Transverse colon (tissue), 4 donors: ENCODE data around the gene HSPH1. TPM values are rescaled to one million over a fixed set of nuclear protein-coding genes. Genes with fewer than 3 reads are reported as not detected.

ENCODE experiments used
- DNase-seq: peaks from one replicate; pipeline ENCODE4 v3.0.0-alpha.2; 2019
- H3K27ac ChIP-seq, 4 donors: fragments of 200-600 bp; sonication (generic); 2 replicates each; pipeline ENCODE4 v1.5.1; 2016 to 2018; ENCODE audit warnings: inconsistent platforms in 4 of 4
- H3K27me3 ChIP-seq: fragments of 200-600 bp; sonication (generic); 2 replicates; pipeline ENCODE4 v1.5.1; 2017; ENCODE audit warnings: inconsistent platforms
- H3K36me3 ChIP-seq, 4 donors: fragments of 200-600 bp; sonication (generic); 2 replicates each; pipeline ENCODE4 v1.5.1; 2017 to 2019; ENCODE audit warnings: inconsistent platforms in 4 of 4
- H3K4me1 ChIP-seq, 4 donors: fragments of 200-600 bp; sonication (generic); 2 replicates each; pipeline ENCODE4 v1.5.1; 2017 to 2020; ENCODE audit warnings: inconsistent platforms in 4 of 4
- H3K4me3 ChIP-seq, 4 donors: fragments of 200-600 bp; sonication (generic); 1 replicate in 1 of 4; 2 replicates in 3 of 4; pipeline versions ENCODE4 v1.5.1 to v1.6.1; 2017 to 2019; ENCODE audit warnings: inconsistent platforms in 4 of 4
- H3K9me3 ChIP-seq, 2 donors: fragments of 200-600 bp; sonication (generic); 2 replicates each; pipeline ENCODE4 v1.5.1; 2017 to 2019; ENCODE audit warnings: inconsistent platforms in 2 of 2
- EP300 ChIP-seq: sonication (generic); formaldehyde crosslinking; IDR thresholded peaks from one replicate; pipeline ENCODE4 v1.6.1; 2017; ENCODE audit warnings: antibody characterized with exemption, low read depth
- POLR2A ChIP-seq: fragments of 450-650 bp; IDR thresholded peaks from one replicate; pipeline ENCODE4 v1.6.1; 2016; ENCODE audit warnings: antibody characterized with exemption, mild to moderate bottlenecking, moderate library complexity
- POLR2AphosphoS5 ChIP-seq, 3 donors: sonication (generic); formaldehyde crosslinking; IDR thresholded peaks; one replicate each; pipeline ENCODE4 v1.6.1; 2016; ENCODE audit warnings: antibody characterized with exemption in 3 of 3
- WGBS, 2 donors: methylation state at CpG; one replicate each; pipeline ENCODE4 v1.1.5; 2018; ENCODE audit warnings: low coverage in 1 of 2; 5-methylcytosine and 5-hydroxymethylcytosine counted together
- in situ Hi-C, 4 donors: fragments of 200-750 bp; cut with MboI; loops; one replicate each; pipeline versions ENCODE4 v1.15.0 to v1.15.1; 2017; ENCODE audit warnings: low sequenced_read_pairs in 3 of 4, low pct_ligation_motif_present in 1 of 4, low pct_unique_long_range_greater_than_20kb in 1 of 4
- intact Hi-C: fragments of 100-400 bp; cut with DNase I; formaldehyde crosslinking; loops from one replicate; pipeline ENCODE4 v1.15.1; 2023; ENCODE audit warnings: low total_unique reads
- total RNA-seq, 4 donors: library from RNA; depleted of rRNA; stranded (reverse); fragments of >200 nt; gene quantifications; one replicate each; pipeline ENCODE4 v1.1.0, GENCODE V29; 2016
- TF ChIP-seq, protein P1 (sequence below), 5 experiments: fragments of 200-600 bp in 3 of 5; fragments of 450-650 bp in 2 of 5; sonication (generic) in 3 of 5; IDR thresholded peaks; 1 replicate in 2 of 5; 2 replicates in 3 of 5; pipeline ENCODE4 v1.5.1; 2016 to 2017; ENCODE audit warnings: antibody characterized with exemption in 5 of 5, inconsistent platforms in 3 of 5, mild to moderate bottlenecking in 2 of 5, moderate library complexity in 1 of 5

Gene HSPH1
- total RNA-seq, 4 donors from 2014 or later: 16.1 to 58.3 (median 30.7) TPM

DNA sequence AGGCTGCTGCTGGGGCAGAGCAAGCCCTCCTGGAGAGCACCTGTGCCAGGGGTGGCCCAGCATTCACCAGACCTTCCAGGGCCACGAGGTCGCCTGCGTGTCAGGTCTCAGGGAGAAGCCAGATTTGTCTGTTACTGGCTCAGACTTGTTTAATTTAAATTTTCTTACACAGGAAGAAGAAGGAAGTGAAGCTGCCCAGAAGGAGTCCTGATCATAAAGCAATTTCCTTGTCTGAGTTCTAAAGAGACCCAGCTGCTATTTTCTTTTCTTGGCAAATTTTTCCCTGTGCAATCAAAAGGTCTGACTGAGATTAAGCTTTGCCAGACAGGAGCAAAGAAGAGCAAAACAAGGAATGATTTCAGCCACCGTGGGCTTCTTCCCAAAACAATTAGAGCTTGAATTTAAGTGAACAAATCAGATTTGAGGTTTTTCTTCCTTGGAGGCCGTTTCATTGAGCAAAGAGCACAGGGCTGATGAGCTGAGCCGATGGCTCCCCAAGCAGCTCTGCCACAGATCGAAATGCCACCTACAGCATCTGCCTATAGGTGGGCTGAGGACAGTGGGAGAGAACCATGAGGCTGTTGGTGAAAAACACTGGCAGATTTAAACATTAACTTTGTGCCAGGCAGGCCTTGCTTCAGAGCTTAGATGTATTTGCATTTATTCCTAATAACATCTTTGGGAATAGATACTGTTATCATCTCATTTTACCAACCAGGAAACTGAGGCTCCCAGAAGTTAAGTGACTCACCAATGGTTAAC is 40.1 kb downstream of the HSPH1 start:
- intact Hi-C loops (no loop called here), in situ Hi-C loops (no loop called here)
- H3K27ac ChIP-seq: no peak overlapping the region
- peaks cover 0 to 8% (median 0%) of the 10 kb centered on the region in 4 donors for H3K4me1 ChIP-seq
- TF ChIP-seq, protein P1, sequence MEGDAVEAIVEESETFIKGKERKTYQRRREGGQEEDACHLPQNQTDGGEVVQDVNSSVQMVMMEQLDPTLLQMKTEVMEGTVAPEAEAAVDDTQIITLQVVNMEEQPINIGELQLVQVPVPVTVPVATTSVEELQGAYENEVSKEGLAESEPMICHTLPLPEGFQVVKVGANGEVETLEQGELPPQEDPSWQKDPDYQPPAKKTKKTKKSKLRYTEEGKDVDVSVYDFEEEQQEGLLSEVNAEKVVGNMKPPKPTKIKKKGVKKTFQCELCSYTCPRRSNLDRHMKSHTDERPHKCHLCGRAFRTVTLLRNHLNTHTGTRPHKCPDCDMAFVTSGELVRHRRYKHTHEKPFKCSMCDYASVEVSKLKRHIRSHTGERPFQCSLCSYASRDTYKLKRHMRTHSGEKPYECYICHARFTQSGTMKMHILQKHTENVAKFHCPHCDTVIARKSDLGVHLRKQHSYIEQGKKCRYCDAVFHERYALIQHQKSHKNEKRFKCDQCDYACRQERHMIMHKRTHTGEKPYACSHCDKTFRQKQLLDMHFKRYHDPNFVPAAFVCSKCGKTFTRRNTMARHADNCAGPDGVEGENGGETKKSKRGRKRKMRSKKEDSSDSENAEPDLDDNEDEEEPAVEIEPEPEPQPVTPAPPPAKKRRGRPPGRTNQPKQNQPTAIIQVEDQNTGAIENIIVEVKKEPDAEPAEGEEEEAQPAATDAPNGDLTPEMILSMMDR (IDR thresholded peaks at IDR 0.05): no peak
- no peak overlapping the region for H3K4me3 ChIP-seq
- H3K9me3 ChIP-seq: no peaks in the 10 kb centered on the region
- DNase-seq: no peak
- WGBS, 2 donors: 20 to 44% methylated on average over 1 to 7 of the region's 7 CpGs
- H3K27me3 ChIP-seq: no peaks in the 10 kb centered on the region
- H3K36me3 ChIP-seq: no peaks in the 10 kb centered on the region

DNA sequence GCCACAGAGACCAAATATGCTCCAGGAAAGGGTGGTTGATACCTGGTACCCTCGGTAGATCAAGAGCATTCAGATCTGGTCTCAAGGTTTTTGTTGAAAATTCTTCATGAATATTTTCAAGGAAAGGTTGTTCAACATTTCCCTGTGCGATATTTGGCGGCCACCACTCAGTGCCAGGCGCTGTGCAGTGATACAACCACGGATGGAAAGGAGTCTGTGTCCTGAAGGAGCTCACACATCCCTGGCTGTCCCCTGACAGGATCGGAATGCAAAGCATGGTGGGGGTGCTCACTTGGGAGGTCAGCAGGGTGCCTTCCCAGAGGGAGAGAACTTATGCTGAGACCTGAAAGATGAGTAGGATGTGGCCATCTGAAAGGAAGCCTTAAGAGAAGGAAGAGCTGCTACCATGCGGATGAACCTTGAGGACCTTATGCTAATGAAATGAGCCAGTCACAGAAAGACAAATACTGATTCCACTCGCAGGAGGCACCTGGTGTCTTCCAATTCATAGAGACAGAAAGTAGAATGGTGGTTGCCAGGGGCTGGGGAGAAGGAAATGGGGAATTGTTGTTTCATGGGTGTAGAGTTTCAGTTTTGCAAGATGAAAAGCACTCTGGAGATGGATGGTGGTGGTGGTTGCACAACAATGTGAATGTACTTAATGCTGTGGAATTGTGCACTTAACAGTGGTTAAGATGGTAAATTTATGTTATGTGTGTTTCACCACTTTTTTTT is 41.6 kb downstream of the HSPH1 start:
- H3K27ac ChIP-seq: no peak overlapping the region
- H3K27me3 ChIP-seq: no peaks in the 10 kb centered on the region
- no peaks in the 10 kb centered on the region for H3K36me3 ChIP-seq
- TF ChIP-seq POLR2AphosphoS5 (IDR thresholded peaks at IDR 0.05): no peak
- no peak for TF ChIP-seq POLR2A
- H3K9me3 ChIP-seq: no peaks in the 10 kb centered on the region
- no peak overlapping the region for H3K4me3 ChIP-seq
- no peak for DNase-seq
- in situ Hi-C loops: no loop called here
- WGBS, 2 donors: 76 to 82% methylated on average over 2 to 8 of the region's 8 CpGs
- intact Hi-C loops: no loop called here
- H3K4me1 ChIP-seq: peaks cover 0 to 8% (median 0%) of the 10 kb centered on the region in 4 donors

DNA sequence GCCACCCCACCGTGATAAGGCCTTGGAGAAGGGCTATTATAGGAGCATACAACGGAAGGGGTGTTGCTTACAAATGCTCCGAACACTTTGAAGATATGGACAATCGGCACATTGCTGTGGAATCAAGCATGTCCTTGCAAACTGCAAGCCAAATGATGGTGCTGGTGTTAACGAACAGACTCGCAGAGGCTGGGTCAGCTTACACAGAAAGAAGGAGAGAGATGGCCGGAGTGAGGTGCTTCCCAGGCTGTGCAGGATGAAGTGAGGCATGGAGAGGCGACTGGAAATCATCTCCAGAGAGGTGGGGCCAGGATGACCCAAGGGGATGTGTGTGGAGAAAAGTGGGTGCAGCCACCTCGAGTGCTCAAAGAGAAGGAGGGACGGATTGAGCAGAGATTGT is 42.2 kb downstream of the HSPH1 start:
- no peak for DNase-seq
- TF ChIP-seq POLR2A (no peak), EP300 (no peak), POLR2AphosphoS5 (IDR thresholded peaks at IDR 0.05) (no peak)
- TF ChIP-seq, protein P1 (IDR thresholded peaks at IDR 0.05): no peak
- peaks cover 0 to 8% (median 0%) of the 10 kb centered on the region in 4 donors for H3K4me1 ChIP-seq
- 79 to 82% methylated on average over 4 to 10 of the region's 10 CpGs for WGBS, 2 donors
- no peaks in the 10 kb centered on the region for H3K27me3 ChIP-seq
- H3K27ac ChIP-seq: no peak overlapping the region
- in situ Hi-C loops (no loop called here), intact Hi-C loops (no loop called here)
- no peaks in the 10 kb centered on the region for H3K36me3 ChIP-seq
- H3K9me3 ChIP-seq: no peaks in the 10 kb centered on the region
- no peak overlapping the region for H3K4me3 ChIP-seq

DNA sequence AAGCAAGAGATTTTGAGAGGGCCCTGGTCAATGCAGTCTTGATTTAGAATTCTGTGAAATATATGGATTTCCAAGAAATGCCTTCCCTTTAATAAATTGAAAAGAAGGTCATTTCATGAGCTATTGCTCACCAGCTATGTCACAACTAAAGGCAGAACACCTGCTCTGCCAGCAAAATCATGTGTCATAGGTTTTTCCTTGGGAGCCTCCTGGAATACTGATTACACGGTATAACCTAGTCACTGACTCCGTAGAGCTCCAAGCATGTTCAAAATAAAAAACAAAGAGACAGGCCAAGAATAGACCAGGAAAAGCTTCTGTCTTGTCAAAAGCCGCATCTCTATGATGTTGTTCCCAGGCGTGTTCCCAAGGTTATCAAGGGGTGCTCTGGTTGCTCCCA is 45.5 kb downstream of the HSPH1 start:
- H3K4me3 ChIP-seq: no peak overlapping the region
- intact Hi-C loops: no loop called here

More for the DNA sequence above, 45.5 kb downstream of the HSPH1 start:
- Histone ChIP-seq H3K4me1 (peaks cover 0 to 3% (median 0%) of the 10 kb centered on the region in 4 donors), H3K27me3 (no peaks in the 10 kb centered on the region), H3K9me3 (no peaks in the 10 kb centered on the region), H3K27ac (no peak overlapping the region), H3K36me3 (no peaks in the 10 kb centered on the region)
- 73% methylated on average over 3 to 4 of the region's 4 CpGs for WGBS, 2 donors
- in situ Hi-C loops: no loop called here
- TF ChIP-seq, protein P1 (IDR thresholded peaks at IDR 0.05): no peak
- no peak for TF ChIP-seq POLR2A
- TF ChIP-seq POLR2AphosphoS5 (IDR thresholded peaks at IDR 0.05): no peak
- no peak for TF ChIP-seq EP300
- DNase-seq: no peak
